ENCODE data around the gene SNX8.
"Not testable (repeated sequence)": the region's sequence is repeated elsewhere in the genome, so short reads cannot be mapped to it uniquely, and the experiment has no call there.

Gene SNX8

GRCh38 chr7:2289621-2290020 lies 24.6 kb downstream of the SNX8 start:
- no peak for DNase-seq

- DNase-seq: peak; percentile 0
These were observed 25.1 kb downstream of the SNX8 start for GRCh38 chr7:2289111-2289586.

- DNase-seq: no peak
These were observed 25.7 kb downstream of the SNX8 start for GRCh38 chr7:2288503-2288902.

- no peak for DNase-seq
These were observed 26.5 kb downstream of the SNX8 start for GRCh38 chr7:2287745-2288144.

- no peak for DNase-seq
These were observed 31.2 kb downstream of the SNX8 start for GRCh38 chr7:2283074-2283473.

GRCh38 chr7:2282185-2282751 lies 32.0 kb downstream of the SNX8 start:
- DNase-seq: no peak

GRCh38 chr7:2281541-2281940 lies 32.7 kb downstream of the SNX8 start:
- DNase-seq: peak; percentile 43

GRCh38 chr7:2280424-2280823 lies 33.8 kb downstream of the SNX8 start:
- DNase-seq: no peak

GRCh38 chr7:2279896-2280295 lies 34.3 kb downstream of the SNX8 start:
- peak; percentile 32 for DNase-seq

- no peak for DNase-seq
These were observed 36.2 kb downstream of the SNX8 start for GRCh38 chr7:2278026-2278425.

- DNase-seq: no peak
These were observed 38.1 kb downstream of the SNX8 start for GRCh38 chr7:2276107-2276506.

GRCh38 chr7:2275101-2275500 lies 39.1 kb downstream of the SNX8 start:
- no peak for DNase-seq

GRCh38 chr7:2274666-2275065 lies 39.6 kb downstream of the SNX8 start:
- DNase-seq: no peak

- no peak for DNase-seq
These were observed 40.4 kb downstream of the SNX8 start for GRCh38 chr7:2273866-2274265.

- no peak for DNase-seq
These were observed 42.2 kb downstream of the SNX8 start for GRCh38 chr7:2272031-2272430.

GRCh38 chr7:2271273-2272026 lies 42.8 kb downstream of the SNX8 start:
- DNase-seq: no peak

- no peak for DNase-seq
These were observed 43.7 kb downstream of the SNX8 start for GRCh38 chr7:2270495-2270894.

- DNase-seq: no peak
These were observed 44.2 kb downstream of the SNX8 start for GRCh38 chr7:2269991-2270460.

GRCh38 chr7:2269089-2269990 lies 44.9 kb downstream of the SNX8 start:
- DNase-seq: not testable (repeated sequence)

- DNase-seq: no peak
These were observed 47.3 kb downstream of the SNX8 start for GRCh38 chr7:2266911-2267310.

GRCh38 chr7:2264158-2264557 lies 50.1 kb downstream of the SNX8 start:
- no peak for DNase-seq

GRCh38 chr7:2263176-2263575 lies 51.1 kb downstream of the SNX8 start:
- no peak for DNase-seq

GRCh38 chr7:2261611-2262010 lies 52.6 kb downstream of the SNX8 start:
- no peak for DNase-seq

GRCh38 chr7:2260820-2261219 lies 53.4 kb downstream of the SNX8 start:
- DNase-seq: no peak

Measured in NCI-H446 treated with DMSO at 0.1 percent for 48 hours (cell line).